HG03378 (cell line): ENCODE results near the gene PRSS1.
"Not testable (repeated sequence)": the region's sequence is repeated elsewhere in the genome, so short reads cannot be mapped to it uniquely, and the experiment has no call there.

Experiments used
- ATAC-seq: cut with Tn5 transposase; IDR thresholded peaks from one replicate; pipeline ENCODE4 v1.9.1; 2021; ENCODE audit warnings: mild to moderate bottlenecking, moderate library complexity; ENCODE audit not compliant: unreplicated experiment

The PRSS1 gene

DNA sequence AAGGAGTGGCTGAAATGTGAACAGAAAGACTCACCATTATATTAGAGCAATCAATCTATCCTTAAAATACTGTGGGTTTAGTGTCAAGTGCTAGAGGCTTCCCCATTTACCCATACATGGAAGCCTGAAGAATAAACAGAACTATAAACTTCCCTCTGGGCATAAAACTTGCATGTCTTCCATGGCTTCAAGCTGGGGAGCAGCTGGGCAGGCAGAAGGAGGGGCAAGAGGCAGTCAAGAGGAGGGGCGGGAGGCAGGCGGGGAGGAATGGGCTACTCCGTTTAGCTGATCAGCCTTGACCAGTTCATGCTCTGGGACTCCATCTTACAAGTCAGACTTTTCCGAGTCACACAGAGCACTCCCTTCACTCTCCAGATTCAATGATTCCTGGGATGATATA lies 3.5 kb upstream of the PRSS1 start:
- ATAC-seq, result no peak

DNA sequence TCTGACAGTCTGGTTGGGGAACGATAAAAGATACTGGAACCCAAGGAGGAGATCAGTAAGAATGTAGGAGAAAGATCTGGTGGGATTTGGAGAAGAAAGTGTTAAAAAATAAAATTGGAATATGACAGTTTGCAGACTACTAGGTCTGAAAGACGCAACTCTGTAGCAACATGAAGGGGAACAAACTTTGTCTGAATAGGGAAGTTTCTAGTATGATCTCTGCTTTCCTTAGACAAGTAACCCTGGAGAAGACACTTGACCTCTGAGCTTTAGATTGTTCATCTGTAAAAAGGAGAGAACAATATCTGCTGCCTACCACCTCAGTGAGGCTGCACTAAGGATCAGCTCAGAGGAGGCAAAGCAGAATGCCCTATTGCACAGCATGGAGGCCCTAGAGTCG lies 3.0 kb upstream of the PRSS1 start:
- no peak for ATAC-seq

DNA sequence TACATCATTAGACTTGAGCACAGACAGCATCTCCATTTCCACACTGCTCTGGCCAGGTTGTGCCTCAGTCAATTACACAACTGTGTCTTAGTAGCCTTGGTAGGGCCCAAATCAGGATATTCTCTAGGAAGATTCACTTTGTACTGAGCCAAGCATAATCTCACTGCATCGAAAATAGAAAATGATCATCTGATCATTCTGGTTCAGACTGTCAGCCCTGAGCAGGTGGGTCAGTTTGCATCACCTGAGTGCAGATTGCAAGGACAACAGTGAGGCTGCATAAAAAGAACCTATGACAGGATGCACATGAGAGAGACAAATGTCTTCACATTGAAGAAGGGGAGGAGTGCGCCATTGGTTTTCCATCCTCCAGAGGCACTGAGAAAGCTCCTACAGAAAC lies 862 bp upstream of the PRSS1 start:
- ATAC-seq, result not testable (repeated sequence)

GRCh38 chr7:142750321-142750938 lies 1.2 kb downstream of the PRSS1 start:
- ATAC-seq, result no peak

DNA sequence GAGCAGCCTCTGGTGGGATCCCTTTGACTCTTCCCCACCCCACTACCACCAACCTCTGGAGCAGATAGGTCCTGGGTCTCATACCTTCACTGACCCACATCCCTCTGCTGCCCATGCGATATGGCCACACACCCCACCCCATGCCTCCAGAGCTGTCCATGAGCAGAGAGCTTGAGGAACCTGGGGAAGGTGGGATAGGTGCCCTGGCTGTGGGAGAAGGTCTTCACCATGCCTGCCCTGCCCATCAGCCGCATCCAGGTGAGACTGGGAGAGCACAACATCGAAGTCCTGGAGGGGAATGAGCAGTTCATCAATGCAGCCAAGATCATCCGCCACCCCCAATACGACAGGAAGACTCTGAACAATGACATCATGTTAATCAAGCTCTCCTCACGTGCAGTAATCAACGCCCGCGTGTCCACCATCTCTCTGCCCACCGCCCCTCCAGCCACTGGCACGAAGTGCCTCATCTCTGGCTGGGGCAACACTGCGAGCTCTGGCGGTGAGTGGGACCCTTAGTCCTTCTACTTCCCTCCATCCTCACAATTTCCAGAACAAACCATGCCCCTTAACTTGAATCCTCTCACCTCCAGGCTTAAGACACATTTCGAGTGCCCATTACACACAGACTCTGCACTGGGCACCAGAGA lies 2.4 kb downstream of the PRSS1 start:
- not testable (repeated sequence) for ATAC-seq

DNA sequence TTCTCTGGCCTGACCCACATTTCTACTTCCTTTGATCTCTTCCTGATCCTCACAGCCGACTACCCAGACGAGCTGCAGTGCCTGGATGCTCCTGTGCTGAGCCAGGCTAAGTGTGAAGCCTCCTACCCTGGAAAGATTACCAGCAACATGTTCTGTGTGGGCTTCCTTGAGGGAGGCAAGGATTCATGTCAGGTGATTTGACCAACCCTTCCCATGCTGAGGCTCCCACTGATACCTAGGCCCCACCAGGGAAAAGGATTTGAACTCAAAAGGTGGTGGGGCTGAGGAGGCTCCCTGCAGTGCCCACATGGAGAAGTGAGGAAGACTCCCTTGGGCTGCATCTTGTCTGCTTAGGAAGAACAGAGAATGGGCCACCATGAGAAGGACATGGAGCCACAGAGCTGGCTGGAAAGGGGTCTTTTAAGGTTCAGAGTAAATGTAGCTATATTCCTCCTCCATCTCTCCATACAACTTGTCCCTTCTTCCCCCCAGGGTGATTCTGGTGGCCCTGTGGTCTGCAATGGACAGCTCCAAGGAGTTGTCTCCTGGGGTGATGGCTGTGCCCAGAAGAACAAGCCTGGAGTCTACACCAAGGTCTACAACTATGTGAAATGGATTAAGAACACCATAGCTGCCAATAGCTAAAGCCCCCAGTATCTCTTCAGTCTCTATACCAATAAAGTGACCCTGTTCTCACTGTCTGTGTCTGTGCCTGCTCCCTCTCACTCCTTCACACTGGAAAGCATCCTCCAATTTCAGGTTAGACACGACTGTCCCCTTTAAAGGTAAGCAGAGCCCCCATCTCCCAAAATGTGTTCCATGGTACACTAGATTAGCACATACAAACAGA lies 3.3 kb downstream of the PRSS1 start:
- ATAC-seq, result no peak

DNA sequence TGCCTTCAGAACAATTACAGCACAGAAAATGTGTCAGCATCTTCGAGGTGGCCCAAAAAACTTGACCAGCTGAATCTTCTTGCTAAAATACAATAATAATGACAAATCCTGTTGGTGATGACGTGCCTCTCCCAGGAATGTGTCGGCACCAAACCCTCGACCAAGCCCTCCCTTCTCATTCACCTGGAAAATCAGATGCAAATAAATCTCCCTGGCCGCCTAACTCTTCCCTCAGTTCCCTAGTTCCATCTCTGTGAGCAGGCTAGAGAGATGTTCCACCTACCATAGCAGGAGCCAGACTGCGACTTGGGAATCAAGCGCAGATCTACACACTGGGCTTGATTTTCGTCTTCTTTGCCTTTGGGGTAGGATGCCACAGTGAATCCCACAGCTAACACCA lies 4.1 kb downstream of the PRSS1 start:
- ATAC-seq, result no peak

GRCh38 chr7:142753925-142754491 lies 4.7 kb downstream of the PRSS1 start:
- not testable (repeated sequence) for ATAC-seq

GRCh38 chr7:142754681-142755575 lies 5.7 kb downstream of the PRSS1 start:
- ATAC-seq, result no peak

DNA sequence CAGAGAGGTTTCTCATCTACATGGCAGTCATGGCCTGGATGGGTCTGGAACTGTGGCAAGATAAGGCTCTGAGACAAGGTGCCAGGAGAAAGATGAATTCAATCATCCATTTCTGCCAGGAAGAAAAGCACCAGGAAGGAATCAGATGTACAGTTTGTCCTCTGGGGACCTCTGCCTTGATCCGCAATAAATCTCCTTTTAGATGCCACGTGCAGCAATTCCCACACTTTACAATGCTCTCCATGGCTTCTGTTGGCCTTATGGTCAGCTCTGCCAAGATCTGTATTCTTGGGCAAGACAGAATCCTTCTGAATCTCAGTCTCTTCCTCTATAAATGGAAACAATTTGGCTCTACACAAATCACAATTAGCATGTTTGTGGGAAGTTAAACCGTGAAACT lies 9.0 kb downstream of the PRSS1 start:
- ATAC-seq, result not testable (repeated sequence)

- ATAC-seq, result no peak
Measured at GRCh38 chr7:142759433-142759832, 10.2 kb downstream of the PRSS1 start.

DNA sequence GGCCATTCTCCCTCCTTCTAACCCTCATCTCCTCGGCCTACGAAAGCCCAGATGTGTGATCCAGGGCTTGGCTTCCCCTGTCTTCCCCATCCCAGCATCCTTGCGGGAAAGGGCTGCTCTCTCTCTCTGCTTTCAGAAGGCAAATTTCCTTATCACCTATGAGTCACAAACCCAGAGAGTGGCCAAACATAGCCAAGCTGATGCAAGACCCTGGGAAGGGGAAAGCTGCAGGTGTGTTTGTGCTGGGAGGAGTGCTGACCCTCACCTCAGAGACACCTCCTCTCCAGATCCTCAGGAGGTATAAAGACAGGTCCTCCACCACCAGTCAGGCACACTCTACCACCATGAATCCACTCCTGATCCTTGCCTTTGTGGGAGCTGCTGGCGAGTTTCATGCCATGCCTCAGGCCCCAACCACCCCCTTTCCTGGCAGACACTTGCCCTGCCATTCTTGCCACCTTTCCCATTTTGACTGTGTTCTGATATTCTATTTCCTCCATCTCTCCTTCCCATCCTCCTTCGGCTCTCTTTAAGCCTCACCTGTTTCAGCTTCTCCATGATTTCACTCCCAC lies 10.9 kb downstream of the PRSS1 start:
- no peak for ATAC-seq

- ATAC-seq, result not testable (repeated sequence)
Measured at GRCh38 chr7:142761606-142762005, 12.3 kb downstream of the PRSS1 start.

DNA sequence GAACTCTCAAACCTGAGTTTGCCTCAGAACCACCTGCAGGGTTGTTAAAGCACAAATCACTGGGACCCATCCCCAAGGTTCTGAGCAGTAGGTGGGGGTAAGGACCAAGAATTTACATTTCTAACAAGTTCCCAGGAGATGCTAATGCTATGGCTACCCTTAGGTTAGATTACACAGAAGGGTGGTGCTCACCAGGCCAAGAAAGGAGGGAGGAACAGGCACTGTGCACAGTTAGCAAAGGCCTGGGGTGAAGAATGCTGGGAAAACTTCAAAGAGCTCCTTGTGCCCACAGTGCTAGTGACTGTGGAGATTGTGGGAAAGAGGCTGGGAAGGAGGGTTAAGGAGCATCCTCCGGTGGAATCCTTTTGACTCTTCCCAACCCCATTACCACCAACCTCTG lies 12.8 kb downstream of the PRSS1 start:
- ATAC-seq, result no peak

DNA sequence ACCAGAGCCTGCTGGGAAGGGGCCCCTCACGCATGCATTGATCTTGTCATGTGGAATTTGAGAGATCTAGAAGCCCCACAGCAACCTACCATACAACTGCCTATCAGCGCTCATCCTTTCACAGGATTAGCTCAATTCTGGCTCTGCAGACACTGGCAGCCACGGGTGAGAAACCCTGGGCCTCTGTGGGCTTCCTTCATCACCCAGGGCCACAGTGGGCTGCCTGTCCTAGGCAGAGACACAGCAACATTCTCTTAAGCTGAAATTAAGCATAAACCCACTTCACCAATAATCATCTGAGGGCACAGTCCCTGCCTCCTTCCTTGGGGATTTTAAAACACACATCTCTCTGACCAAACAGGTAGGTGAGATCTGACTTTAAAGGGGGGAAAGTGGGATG lies 18.2 kb downstream of the PRSS1 start:
- no peak for ATAC-seq

DNA sequence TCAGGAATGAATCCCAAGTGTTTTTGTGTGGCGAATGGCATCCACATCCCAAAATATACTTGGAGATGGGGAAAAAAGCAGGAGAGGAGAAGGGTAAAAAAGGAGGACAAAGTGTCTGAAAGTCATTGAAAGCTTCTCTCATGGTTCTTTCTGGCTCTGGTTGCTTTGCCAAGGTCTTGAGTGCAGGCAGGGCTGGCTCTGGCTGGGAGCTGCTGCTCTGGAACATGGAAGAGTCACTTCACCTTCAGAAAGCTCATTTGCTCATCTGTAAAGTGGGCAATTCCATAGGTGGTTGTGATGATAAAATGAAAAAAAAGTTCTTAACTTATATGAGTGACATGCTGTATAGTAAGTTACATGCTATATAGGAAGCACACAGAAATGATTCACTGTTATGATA lies 18.6 kb downstream of the PRSS1 start:
- ATAC-seq, result no peak

DNA sequence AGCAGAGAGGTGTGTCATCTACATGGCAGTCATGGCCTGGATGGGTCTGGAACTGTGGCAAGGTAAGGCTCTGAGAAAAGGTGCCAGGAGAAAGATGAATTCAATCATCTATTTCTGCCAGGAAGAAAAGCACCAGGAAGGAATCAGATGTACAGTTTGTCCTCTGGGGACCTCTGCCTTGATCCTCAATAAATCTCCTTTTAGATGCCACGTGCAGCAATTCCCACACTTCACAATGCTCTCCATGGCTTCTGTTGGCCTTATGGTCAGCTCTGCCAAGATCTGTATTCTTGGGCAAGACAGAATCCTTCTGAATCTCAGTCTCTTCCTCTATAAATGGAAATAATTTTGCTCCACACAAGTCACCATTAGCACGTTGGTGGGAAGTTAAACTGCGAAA lies 19.6 kb downstream of the PRSS1 start:
- ATAC-seq, result not testable (repeated sequence)

GRCh38 chr7:142770661-142771352 lies 21.5 kb downstream of the PRSS1 start, which contains the start of gene PRSS2:
Gene PRSS2, plus strand, starts transcription at chr7:142770970. Its CDS starts 13 bp downstream, at chr7:142770983.
- ATAC-seq, result no peak

- peak; percentile 90 for ATAC-seq
Measured at GRCh38 chr7:142771353-142771723, 22.1 kb downstream of the PRSS1 start.

- ATAC-seq, result no peak
Measured at GRCh38 chr7:142772051-142772450, 22.8 kb downstream of the PRSS1 start.
